BE2C (cell line): ENCODE data around the gene KRTAP5-9.
"Not testable (repeated sequence)": the region's sequence is repeated elsewhere in the genome, so short reads cannot be mapped to it uniquely, and the experiment has no call there.

Experiments used
- DNase-seq: peaks from one replicate; pipeline ENCODE4 v3.0.0-alpha.2; 2020
- H3K27me3 ChIP-seq: fragments of 250-450 bp; sonication (Bioruptor Pico); 2 replicates; pipeline ENCODE4 v1.5.1; 2020; ENCODE audit warnings: mild to moderate bottlenecking
- H3K36me3 ChIP-seq: fragments of 250-450 bp; sonication (Bioruptor Pico); 2 replicates; pipeline ENCODE4 v1.5.1; 2020; ENCODE audit warnings: mild to moderate bottlenecking
- H3K4me1 ChIP-seq: fragments of 250-450 bp; sonication (Bioruptor Pico); 2 replicates; pipeline ENCODE4 v1.5.1; 2020
- H3K4me3 ChIP-seq: 2 replicates; pipeline ENCODE4 v1.5.1; 2011; ENCODE audit warnings: low read depth, low read length
- H3K9me3 ChIP-seq: fragments of 250-450 bp; sonication (Bioruptor Pico); 2 replicates; pipeline ENCODE4 v1.5.1; 2020
- CTCF ChIP-seq: IDR thresholded peaks from 2 replicates; pipeline ENCODE4 v1.5.1; 2012; ENCODE audit warnings: mild to moderate bottlenecking, low read depth, low read length

The KRTAP5-9 gene

GRCh38 chr11:71527576-71528210 lies 20.5 kb upstream of the KRTAP5-9 start:
- Histone ChIP-seq H3K36me3 (no peaks in the 10 kb centered on the region), H3K9me3 (no peaks in the 10 kb centered on the region), H3K4me3 (no peak overlapping the region), H3K4me1 (no peaks in the 10 kb centered on the region), H3K27me3 (no peaks in the 10 kb centered on the region)
- no peak for DNase-seq
- TF ChIP-seq CTCF = no peak

GRCh38 chr11:71530602-71531001 lies 17.6 kb upstream of the KRTAP5-9 start:
- TF ChIP-seq CTCF = no peak
- DNase-seq = no peak
- no peak overlapping the region for H3K4me3 ChIP-seq

GRCh38 chr11:71532036-71532610 lies 16.1 kb upstream of the KRTAP5-9 start:
- no peak for TF ChIP-seq CTCF
- Histone ChIP-seq H3K4me1 (no peaks in the 10 kb centered on the region), H3K36me3 (no peaks in the 10 kb centered on the region), H3K27me3 (no peaks in the 10 kb centered on the region), H3K9me3 (no peaks in the 10 kb centered on the region), H3K4me3 (no peak overlapping the region)
- DNase-seq = no peak

More at GRCh38 chr11:71530602-71531001, 17.6 kb upstream of the KRTAP5-9 start:
- Histone ChIP-seq H3K27me3 (no peaks in the 10 kb centered on the region), H3K9me3 (no peaks in the 10 kb centered on the region), H3K36me3 (no peaks in the 10 kb centered on the region), H3K4me1 (no peaks in the 10 kb centered on the region)

- DNase-seq = not testable (repeated sequence)
Measured at GRCh38 chr11:71534711-71535608, 13.3 kb upstream of the KRTAP5-9 start.

GRCh38 chr11:71535825-71536224 lies 12.4 kb upstream of the KRTAP5-9 start:
- no peak for TF ChIP-seq CTCF
- no peaks in the 10 kb centered on the region for H3K27me3 ChIP-seq
- H3K36me3 ChIP-seq = no peaks in the 10 kb centered on the region
- no peaks in the 10 kb centered on the region for H3K4me1 ChIP-seq
- H3K4me3 ChIP-seq = no peak overlapping the region
- H3K9me3 ChIP-seq = no peaks in the 10 kb centered on the region
- DNase-seq = no peak

More at GRCh38 chr11:71534711-71535608, 13.3 kb upstream of the KRTAP5-9 start:
- not testable (repeated sequence) for H3K4me3 ChIP-seq, H3K4me1 ChIP-seq, H3K36me3 ChIP-seq, H3K27me3 ChIP-seq, H3K9me3 ChIP-seq

GRCh38 chr11:71537537-71537936 lies 10.7 kb upstream of the KRTAP5-9 start:
- Histone ChIP-seq H3K36me3 (no peaks in the 10 kb centered on the region), H3K4me1 (no peaks in the 10 kb centered on the region), H3K9me3 (no peaks in the 10 kb centered on the region), H3K27me3 (no peaks in the 10 kb centered on the region), H3K4me3 (no peak overlapping the region)
- no peak for DNase-seq
- no peak for TF ChIP-seq CTCF

GRCh38 chr11:71537977-71538665 lies 10.1 kb upstream of the KRTAP5-9 start, which contains the start of gene KRTAP5-8:
TSS of gene KRTAP5-8 (plus strand) at chr11:71538025. CDS start at chr11:71538056, 31 bp downstream.
- not testable (repeated sequence) for H3K36me3 ChIP-seq, H3K4me1 ChIP-seq, DNase-seq, H3K4me3 ChIP-seq, H3K9me3 ChIP-seq, H3K27me3 ChIP-seq
